HEK293 (cell line): ENCODE results near the gene PALS2.

Experiments used
- CTCF ChIA-PET: fragments of 350-600 bp; formaldehyde crosslinking; extraction: SDS; loops from one replicate; lab custom pipeline; 2021; ENCODE audit warnings: antibody characterized with exemption; lab: Yijun Ruan, JAX
- POLR2A ChIA-PET: fragments of 300-600 bp; formaldehyde crosslinking; extraction: SDS; loops from one replicate; lab custom pipeline; 2020; ENCODE audit warnings: antibody characterized with exemption, inconsistent platforms; lab: Yijun Ruan, JAX
- H3K27ac ChIP-seq: fragments of 200-500 bp; sonication (Bioruptor generic); 2 replicates; pipeline ENCODE4 v1.5.1; 2014; ENCODE audit warnings: low read depth, low read length, control low read depth, inconsistent platforms; ENCODE audit errors: extremely low read depth
- H3K36me3 ChIP-seq, 2 experiments: fragments of 200-500 bp in 1 of 2; sonication (Bioruptor generic) in 1 of 2; 1 replicate in 1 of 2; 2 replicates in 1 of 2; pipeline ENCODE4 v1.5.1; 2014 to 2017; ENCODE audit warnings: inconsistent platforms in 2 of 2, low read length in 2 of 2; ENCODE audit not compliant: control insufficient read depth in 2 of 2, insufficient read depth in 1 of 2
- H3K4me1 ChIP-seq: fragments of 200-500 bp; sonication (Bioruptor generic); 2 replicates; pipeline ENCODE4 v1.5.1; 2014; ENCODE audit warnings: mild to moderate bottlenecking, low read length, inconsistent platforms; ENCODE audit not compliant: control insufficient read depth, insufficient read depth
- H3K4me3 ChIP-seq: 2 replicates; pipeline ENCODE4 v1.5.1; 2011; ENCODE audit warnings: low read depth, mild to moderate bottlenecking, control low read depth, low read length, moderate library complexity
- H3K9me3 ChIP-seq: fragments of 200-500 bp; sonication (Bioruptor generic); 2 replicates; pipeline ENCODE4 v1.5.1; 2014; ENCODE audit warnings: low read depth, low read length, inconsistent platforms; ENCODE audit not compliant: control insufficient read depth, insufficient read depth
- HIC1 ChIP-seq: fragments of 450-650 bp; formaldehyde crosslinking; IDR thresholded peaks from 2 replicates; pipeline ENCODE4 v1.5.1; 2016; ENCODE audit warnings: missing biosample characterization, missing genetic modification characterization
- HOXA7 ChIP-seq: sonication (generic); formaldehyde crosslinking; IDR thresholded peaks from 2 replicates; pipeline ENCODE4 v1.8.1; 2022; ENCODE audit warnings: missing genetic modification reagents, borderline replicate concordance
- IKZF3 ChIP-seq: fragments of 450-650 bp; IDR thresholded peaks from 2 replicates; pipeline ENCODE4 v1.5.0; 2018; ENCODE audit warnings: missing biosample characterization, mild to moderate bottlenecking, missing genetic modification characterization, moderate library complexity
- INSM2 ChIP-seq: fragments of 450-650 bp; formaldehyde crosslinking; IDR thresholded peaks from 2 replicates; pipeline ENCODE4 v1.5.1; 2016; ENCODE audit warnings: missing biosample characterization, missing genetic modification characterization
- SCRT1 ChIP-seq: fragments of 450-650 bp; formaldehyde crosslinking; IDR thresholded peaks from 2 replicates; pipeline ENCODE4 v1.5.1; 2016; ENCODE audit warnings: missing biosample characterization, missing genetic modification characterization, borderline replicate concordance
- SP7 ChIP-seq: fragments of 450-650 bp; formaldehyde crosslinking; IDR thresholded peaks from 2 replicates; pipeline ENCODE4 v1.5.1; 2016; ENCODE audit warnings: missing biosample characterization, missing genetic modification characterization
- ZBTB17 ChIP-seq: fragments of 450-650 bp; formaldehyde crosslinking; IDR thresholded peaks from 2 replicates; pipeline ENCODE4 v1.5.1; 2016; ENCODE audit warnings: missing biosample characterization, missing genetic modification characterization
- ZBTB26 ChIP-seq: fragments of 450-650 bp; formaldehyde crosslinking; optimal IDR thresholded peaks from 2 replicates; pipeline ENCODE3; 2016; ENCODE audit warnings: missing biosample characterization, mild to moderate bottlenecking, missing genetic modification characterization
- ZBTB49 ChIP-seq: fragments of 450-650 bp; formaldehyde crosslinking; IDR thresholded peaks from 2 replicates; pipeline ENCODE4 v1.5.1; 2016; ENCODE audit warnings: missing biosample characterization, missing genetic modification characterization, low read depth
- ZFP69B ChIP-seq: fragments of 450-650 bp; formaldehyde crosslinking; IDR thresholded peaks from 2 replicates; pipeline ENCODE4 v1.5.1; 2016; ENCODE audit warnings: missing biosample characterization, missing genetic modification characterization
- ZNF157 ChIP-seq: fragments of 450-650 bp; formaldehyde crosslinking; IDR thresholded peaks from 2 replicates; pipeline ENCODE4 v1.5.1; 2016; ENCODE audit warnings: missing biosample characterization, missing genetic modification characterization
- ZNF169 ChIP-seq: fragments of 450-650 bp; formaldehyde crosslinking; IDR thresholded peaks from 2 replicates; pipeline ENCODE4 v1.5.1; 2016; ENCODE audit warnings: missing biosample characterization, missing genetic modification characterization
- ZNF175 ChIP-seq: fragments of 450-650 bp; formaldehyde crosslinking; IDR thresholded peaks from 2 replicates; pipeline ENCODE4 v1.5.1; 2016; ENCODE audit warnings: missing biosample characterization, missing genetic modification characterization
- ZNF2 ChIP-seq: fragments of 450-650 bp; formaldehyde crosslinking; IDR thresholded peaks from 2 replicates; pipeline ENCODE4 v1.5.1; 2016; ENCODE audit warnings: missing biosample characterization, missing genetic modification characterization
- ZNF26 ChIP-seq: fragments of 450-650 bp; formaldehyde crosslinking; IDR thresholded peaks from 2 replicates; pipeline ENCODE4 v1.5.1; 2016; ENCODE audit warnings: missing biosample characterization, missing genetic modification characterization
- ZNF302 ChIP-seq: fragments of 450-650 bp; formaldehyde crosslinking; IDR thresholded peaks from 2 replicates; pipeline ENCODE4 v1.5.1; 2016; ENCODE audit warnings: missing biosample characterization, missing genetic modification characterization, low read depth
- ZNF416 ChIP-seq: fragments of 450-650 bp; formaldehyde crosslinking; IDR thresholded peaks from 2 replicates; pipeline ENCODE4 v1.5.1; 2016; ENCODE audit warnings: missing biosample characterization, missing genetic modification characterization
- ZNF423 ChIP-seq: fragments of 450-650 bp; formaldehyde crosslinking; IDR thresholded peaks from 2 replicates; pipeline ENCODE4 v1.5.1; 2016; ENCODE audit warnings: missing biosample characterization, missing genetic modification characterization
- ZNF544 ChIP-seq: fragments of 450-650 bp; formaldehyde crosslinking; IDR thresholded peaks from 2 replicates; pipeline ENCODE4 v1.5.0; 2017; ENCODE audit warnings: missing biosample characterization, missing genetic modification characterization
- ZNF658 ChIP-seq: fragments of 450-650 bp; formaldehyde crosslinking; IDR thresholded peaks from 2 replicates; pipeline ENCODE4; 2016; ENCODE audit warnings: missing biosample characterization, missing genetic modification characterization

Gene PALS2

GRCh38 chr7:24560772-24561171, 12.5 kb upstream of the PALS2 start (continued):
- no peak for TF ChIP-seq ZBTB49 (tag by site-specific recombination)
- no peak for TF ChIP-seq IKZF3 (tag by site-specific recombination)
- TF ChIP-seq ZNF416 (tag by site-specific recombination), result no peak
- no peak for TF ChIP-seq HOXA7 (CRISPR knock-in tag)
- no peak for TF ChIP-seq ZBTB26 (tag by site-specific recombination)

GRCh38 chr7:24566274-24566673, 7.0 kb upstream of the PALS2 start:
- Histone ChIP-seq H3K4me3 (no peak overlapping the region), H3K4me1 (peaks cover 4% of the 10 kb centered on the region; the same call in 1 of the 2 replicates), H3K36me3 (no peaks in the 10 kb centered on the region), H3K9me3 (no peaks in the 10 kb centered on the region), H3K27ac (no peak overlapping the region)
- ChIA-PET CTCF (interaction anchor here (1.0 kb wide), 1 partner anchor 99 kb away, joined by 4 read pairs; no protein-coding TSS in a partner anchor), POLR2A (no interaction called here)
- no peak for TF ChIP-seq ZNF157 (tag by site-specific recombination)
- no peak for TF ChIP-seq ZNF302
- no peak for TF ChIP-seq ZBTB17
- no peak for TF ChIP-seq ZNF423 (tag by site-specific recombination)
- no peak for TF ChIP-seq SCRT1 (tag by site-specific recombination)
- TF ChIP-seq ZNF2 (tag by site-specific recombination), result no peak
- TF ChIP-seq ZBTB26 (tag by site-specific recombination), result no peak

GRCh38 chr7:24570983-24571382, 2.3 kb upstream of the PALS2 start:
- H3K36me3 ChIP-seq, result no peaks in the 10 kb centered on the region
- no peak overlapping the region for H3K4me3 ChIP-seq
- no peak for TF ChIP-seq ZNF658
- no peak for TF ChIP-seq INSM2
- CTCF ChIA-PET, result interaction anchor here (1.8 kb wide), 1 partner anchor 95 kb away, joined by 5 read pairs; no protein-coding TSS in a partner anchor
- no peaks in the 10 kb centered on the region for H3K9me3 ChIP-seq
- no peak overlapping the region for H3K27ac ChIP-seq
- H3K4me1 ChIP-seq, result peaks cover 11% of the 10 kb centered on the region
- POLR2A ChIA-PET, result no interaction called here

- ChIA-PET POLR2A (no interaction called here), CTCF (interaction anchor here (0.7 to 1.3 kb wide), 2 partner anchors 9 to 417 kb away, joined by 3 read pairs; no protein-coding TSS in a partner anchor)
- no peak overlapping the region for H3K4me3 ChIP-seq
- H3K36me3 ChIP-seq, result no peaks in the 10 kb centered on the region
- H3K9me3 ChIP-seq, result no peaks in the 10 kb centered on the region
- no peak overlapping the region for H3K27ac ChIP-seq
- TF ChIP-seq SP7 (tag by site-specific recombination) (no peak), ZNF169 (no peak), ZFP69B (tag by site-specific recombination) (no peak), ZNF544 (tag by site-specific recombination) (no peak), ZNF175 (tag by site-specific recombination) (no peak), HIC1 (tag by site-specific recombination) (no peak), ZNF26 (tag by site-specific recombination) (no peak)
- TF ChIP-seq, all 188 proteins: peak for 0
- H3K4me1 ChIP-seq, result peaks cover 18% of the 10 kb centered on the region
Observed at GRCh38 chr7:24572016-24572392, 1.2 kb upstream of the PALS2 start.
